Measurements from ENCODE around the gene TTC21A.

The TTC21A gene

GRCh38 chr3:39118931-39119660 is 11.6 kb downstream of the TTC21A start:
- DNase-seq, result no peak

- no peak for DNase-seq
Observed at GRCh38 chr3:39121621-39122020, 14.1 kb downstream of the TTC21A start.

DNA sequence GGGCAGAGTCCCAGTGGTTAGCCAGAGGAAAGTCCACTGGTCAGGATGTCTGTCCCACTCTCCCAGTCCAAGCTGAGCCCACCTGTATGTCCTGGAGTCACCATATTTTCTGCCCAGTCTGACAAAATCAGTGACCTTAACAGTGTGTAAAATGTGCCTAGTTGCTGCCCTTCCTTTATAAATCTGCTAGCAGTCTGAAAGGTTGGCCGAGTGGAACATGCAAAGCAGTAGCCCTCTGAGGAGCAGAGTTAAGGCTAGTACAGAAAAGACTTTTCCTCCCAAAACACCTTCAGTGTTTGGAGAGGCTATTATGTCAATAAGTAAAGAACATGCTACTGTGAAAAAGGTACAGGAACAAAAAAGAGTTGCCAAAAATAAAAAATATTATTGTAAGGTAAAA is 15.3 kb downstream of the TTC21A start:
- DNase-seq, result no peak

- no peak for DNase-seq
Observed at GRCh38 chr3:39124876-39125840, 17.7 kb downstream of the TTC21A start.

- no peak for DNase-seq
Observed at GRCh38 chr3:39125841-39126500, 18.5 kb downstream of the TTC21A start.

DNA sequence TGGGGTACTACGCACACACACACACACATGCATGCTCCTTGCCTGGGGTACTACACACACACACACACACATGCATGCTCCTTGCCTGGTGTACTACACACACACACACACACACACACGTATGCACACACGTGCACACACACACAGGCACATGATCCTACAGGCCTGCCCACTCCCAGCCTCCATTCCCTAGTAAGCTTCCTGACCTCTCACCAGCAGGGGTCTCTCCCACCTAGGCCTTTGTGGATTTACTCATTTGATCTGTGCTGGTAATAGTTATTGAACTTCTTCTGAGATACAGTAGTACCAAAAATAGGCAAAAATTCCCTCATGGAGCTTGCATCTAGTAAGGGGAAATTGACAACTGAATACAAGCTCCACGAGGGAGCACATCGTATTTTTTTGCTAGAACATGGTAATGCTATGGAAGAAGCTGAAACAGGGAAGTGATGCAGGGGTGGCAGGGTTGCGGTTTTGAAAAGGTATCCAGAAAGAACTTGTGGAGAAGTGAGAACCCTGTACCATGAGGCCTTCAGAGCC is 19.1 kb downstream of the TTC21A start:
- peak; percentile 36 for DNase-seq

DNA sequence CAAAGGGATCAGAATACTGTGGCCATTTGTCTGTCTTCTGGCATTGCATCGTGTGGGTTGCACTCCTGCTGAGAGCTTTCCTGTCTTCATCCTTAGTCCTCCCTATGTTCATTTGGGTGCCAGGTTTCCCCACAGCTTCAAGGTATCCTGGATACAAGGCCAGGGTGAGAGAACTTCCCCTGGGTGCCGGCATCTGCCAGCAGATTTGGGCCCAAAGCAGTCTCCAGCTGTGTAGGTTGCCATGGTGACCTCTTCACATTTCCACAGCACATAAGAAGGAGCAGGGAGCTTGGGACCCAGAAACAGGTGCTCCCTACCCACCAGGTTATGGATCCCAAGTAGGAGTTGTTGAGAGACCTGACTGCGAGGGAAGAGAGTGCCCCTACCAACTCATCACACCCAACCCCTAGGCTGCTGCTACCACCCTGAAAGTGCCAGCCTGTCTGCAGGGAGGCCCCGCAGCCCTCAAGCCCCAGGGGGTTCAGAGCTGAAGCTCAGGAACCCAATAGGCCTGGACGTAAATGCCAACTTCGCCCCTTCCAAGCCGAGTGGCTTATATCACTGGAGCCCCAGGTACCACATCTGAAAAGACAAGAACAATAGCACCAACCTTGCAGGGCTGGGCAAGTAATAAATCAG is 19.9 kb downstream of the TTC21A start:
- no peak for DNase-seq

DNA sequence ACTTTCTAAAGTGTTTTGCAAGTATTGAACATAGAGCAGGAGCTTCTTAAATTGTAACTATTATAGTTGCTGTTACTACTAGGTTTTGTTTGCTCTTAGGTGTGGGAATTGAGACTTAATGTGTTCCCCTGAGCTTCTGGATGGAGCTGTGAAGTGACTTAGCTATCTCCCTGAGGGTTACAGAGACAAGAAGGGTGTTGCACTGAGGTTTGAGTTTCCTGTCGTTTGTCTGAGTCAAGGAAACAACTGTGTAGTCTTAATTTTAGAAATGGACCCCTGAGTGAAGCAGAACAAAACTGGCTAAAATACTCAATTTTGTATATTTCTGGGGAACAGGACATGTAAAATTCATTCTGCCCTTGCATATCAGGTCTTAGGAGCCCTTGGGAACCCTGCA is 20.4 kb downstream of the TTC21A start:
- no peak for DNase-seq

DNA sequence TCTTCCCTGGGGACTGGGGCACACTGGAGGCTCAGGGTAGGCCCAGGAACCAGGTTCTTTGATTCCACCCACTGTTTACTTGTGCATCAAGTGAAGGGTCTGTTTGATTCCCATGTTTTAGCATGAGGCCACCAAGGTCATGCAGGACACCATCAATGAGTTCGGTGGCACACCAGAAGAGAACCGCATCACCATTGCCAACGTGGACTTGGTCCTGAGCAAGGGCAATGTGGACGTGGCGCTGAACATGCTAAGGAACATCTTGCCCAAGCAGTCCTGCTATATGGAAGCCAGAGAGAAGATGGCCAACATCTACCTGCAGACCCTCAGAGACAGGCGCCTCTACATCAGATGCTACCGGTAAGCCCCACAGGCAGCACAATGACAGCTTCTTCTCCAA is 21.5 kb downstream of the TTC21A start:
- DNase-seq, result no peak

GRCh38 chr3:39130026-39130425 is 22.5 kb downstream of the TTC21A start:
- DNase-seq, result no peak

GRCh38 chr3:39130693-39131265 is 23.3 kb downstream of the TTC21A start:
- no peak for DNase-seq

- no peak for DNase-seq
Observed at GRCh38 chr3:39132096-39133092, 24.9 kb downstream of the TTC21A start.

- DNase-seq, result no peak
Observed at GRCh38 chr3:39133093-39133490, 25.6 kb downstream of the TTC21A start.

DNA sequence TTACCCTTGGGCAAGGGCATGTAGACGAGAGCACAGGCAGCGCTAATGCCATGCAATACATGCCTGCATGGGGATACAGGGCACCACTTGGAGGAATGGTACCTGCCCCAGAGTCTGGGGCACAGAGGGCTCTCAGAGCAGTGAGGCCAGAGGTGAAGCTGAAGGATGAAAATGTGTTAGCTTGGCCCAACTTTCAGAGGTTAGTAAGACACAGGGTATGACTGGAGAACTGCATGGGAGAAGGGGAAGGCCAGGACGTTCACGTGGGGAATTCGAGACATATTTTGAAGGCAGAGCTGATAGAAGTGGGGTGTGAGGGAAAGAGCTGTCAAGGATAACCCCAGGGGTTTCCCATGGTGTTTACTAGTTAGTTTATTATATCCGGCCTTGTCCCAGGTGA is 26.3 kb downstream of the TTC21A start:
- DNase-seq, result no peak

DNA sequence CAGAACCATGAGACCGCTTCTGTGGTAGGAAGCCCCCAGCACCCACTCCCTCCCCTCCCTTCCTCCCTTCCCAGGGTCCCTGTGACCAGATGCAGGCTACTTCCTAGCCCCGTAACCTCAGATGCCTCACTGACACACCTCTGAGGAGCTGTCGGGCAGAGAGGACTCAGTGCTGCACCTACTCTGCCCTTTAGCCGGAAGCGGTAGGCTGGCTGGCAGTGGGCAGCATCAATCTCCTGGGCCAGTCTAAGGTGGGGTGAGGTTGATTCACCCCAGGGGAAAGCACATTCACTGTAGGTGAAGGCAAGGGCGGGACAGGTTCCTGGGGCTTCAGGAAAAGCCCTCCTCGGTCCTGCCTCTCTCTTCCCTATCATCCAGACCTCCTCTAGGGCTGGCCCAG is 26.8 kb downstream of the TTC21A start:
- DNase-seq, result no peak

DNA sequence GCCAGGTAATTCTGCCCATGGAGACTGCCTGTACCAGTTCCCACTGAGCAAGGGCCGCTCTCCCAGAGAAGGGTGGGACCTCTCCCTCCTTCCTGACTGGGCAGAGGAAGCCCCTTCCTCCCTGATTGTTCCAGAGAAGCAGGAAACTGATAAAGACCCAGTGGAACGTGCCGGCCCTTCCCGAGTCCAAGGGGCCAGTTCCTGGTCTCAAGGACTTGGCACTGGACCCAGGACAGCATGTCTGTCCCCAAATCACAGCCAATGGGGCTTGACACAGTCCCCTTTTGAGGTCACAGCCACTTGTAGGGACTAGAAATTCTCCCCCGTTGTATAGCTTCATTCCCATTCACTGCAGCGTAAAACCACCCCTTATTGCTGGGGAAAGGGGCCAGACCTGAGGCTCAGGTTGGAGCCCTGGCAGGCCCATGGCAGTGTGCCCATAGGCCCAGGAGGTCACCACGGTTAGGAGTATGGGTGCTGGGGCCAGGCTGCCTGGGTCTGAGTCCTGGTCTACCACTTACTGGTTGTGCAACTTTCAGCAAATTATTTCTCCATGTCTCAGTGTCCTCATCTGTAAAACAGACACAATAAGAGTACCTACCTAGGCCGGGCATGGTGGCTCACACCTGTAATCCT is 27.8 kb downstream of the TTC21A start:
- DNase-seq, result no peak

- no peak for DNase-seq
Observed at GRCh38 chr3:39136533-39137434, 29.3 kb downstream of the TTC21A start.

GRCh38 chr3:39137435-39137936 is 30.0 kb downstream of the TTC21A start:
- no peak for DNase-seq

Measured in activated gamma-delta T cell treated with Interleukin-2 at 50 U/mL for 16 hours (primary cell).